Fibroblast of skin of scalp (primary cell): ENCODE data around the gene ANXA2.

Experiments used
- DNase-seq: peaks from one replicate; pipeline ENCODE4 v3.0.0-alpha.2; 2013

ANXA2 gene

GRCh38 chr15:60364612-60364924 lies 33.2 kb downstream of the ANXA2 start:
- no peak for DNase-seq

DNA sequence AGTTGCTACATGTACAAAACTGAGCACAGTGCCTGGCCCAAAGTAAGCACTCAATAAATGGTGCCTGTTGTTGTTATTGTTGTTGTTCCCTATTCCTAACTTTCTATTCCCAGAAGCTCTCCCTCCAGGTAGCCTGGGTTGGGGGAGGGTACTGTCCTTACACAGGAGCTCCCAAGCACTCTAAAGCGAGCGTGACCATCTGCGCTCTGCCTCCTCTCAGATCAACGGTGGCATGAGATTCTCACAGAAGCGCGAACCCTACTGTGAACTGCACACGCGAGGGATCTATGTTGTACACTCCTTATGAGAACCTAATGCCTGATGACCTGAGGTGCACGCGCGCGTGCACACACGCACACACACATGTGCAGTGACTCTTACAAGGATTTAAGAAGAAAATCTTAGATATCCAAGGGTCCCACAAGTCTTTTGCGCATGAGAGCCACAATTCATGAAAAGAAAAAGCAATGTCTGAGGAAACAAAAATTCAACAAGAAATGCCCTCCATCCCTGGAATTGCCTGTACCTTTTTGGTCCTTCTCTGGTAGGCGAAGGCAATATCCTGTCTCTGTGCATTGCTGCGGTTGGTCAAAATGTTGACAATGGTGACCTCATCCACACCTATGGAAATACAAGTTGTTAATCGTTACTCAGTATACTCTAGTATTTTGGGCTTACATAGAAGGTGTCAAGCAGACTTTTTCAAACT lies 33.7 kb downstream of the ANXA2 start:
- no peak for DNase-seq

GRCh38 chr15:60363087-60363549 lies 34.7 kb downstream of the ANXA2 start:
- DNase-seq = no peak

DNA sequence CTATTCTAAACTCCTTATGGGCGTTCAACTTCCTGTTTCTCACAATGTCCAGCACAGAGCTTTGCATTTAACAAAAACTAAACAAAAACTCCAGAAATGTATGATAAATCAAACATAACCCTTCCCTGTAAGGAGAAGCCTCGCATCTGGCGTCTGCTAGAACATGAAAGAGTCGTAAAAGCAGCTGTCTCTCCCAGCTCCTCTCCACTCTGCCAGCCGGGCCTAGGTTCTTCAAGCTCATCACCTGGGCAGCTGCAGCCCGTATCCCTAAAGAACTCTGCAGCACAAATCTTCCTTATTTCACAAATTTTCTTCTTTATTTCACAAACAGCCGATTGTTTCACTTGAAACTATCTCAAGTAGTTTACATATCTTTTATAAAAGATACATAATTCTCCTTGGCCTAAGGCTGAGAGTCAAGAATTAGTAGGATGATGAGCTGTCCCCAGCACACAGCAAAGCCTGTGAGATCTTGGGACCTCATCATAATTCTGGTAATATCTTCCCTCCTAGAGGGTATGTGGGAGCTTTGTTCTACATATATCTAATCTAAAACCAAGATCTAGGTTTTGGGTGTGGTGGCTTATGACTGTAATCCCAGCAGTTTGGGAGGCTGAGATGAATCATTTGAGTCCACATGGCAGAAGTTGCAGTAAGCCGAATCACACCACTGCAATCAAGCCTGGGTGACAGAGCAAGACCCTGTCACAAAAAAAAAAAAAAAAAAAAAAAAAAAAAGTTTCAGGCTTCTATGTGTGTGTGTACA lies 35.3 kb downstream of the ANXA2 start:
- DNase-seq = peak; percentile 83

DNA sequence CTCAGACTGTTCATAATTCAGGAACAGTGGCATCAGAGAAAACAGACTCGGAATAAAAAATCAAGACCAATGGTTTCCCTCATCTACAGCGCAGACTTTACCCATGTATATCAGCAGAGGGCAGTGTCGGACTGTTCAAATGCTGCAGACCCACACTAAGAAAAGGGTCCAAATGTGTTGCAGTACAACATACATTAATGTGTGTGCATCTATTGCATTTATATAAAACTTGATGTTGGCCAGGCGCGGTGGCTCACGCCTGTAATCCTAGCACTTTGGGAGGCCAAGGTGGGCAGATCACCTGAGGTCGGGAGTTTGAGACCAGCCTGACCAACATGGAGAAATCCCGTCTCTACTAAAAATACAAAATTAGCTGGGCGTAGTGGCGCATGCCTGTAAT lies 38.0 kb downstream of the ANXA2 start:
- peak; percentile 58 for DNase-seq

DNA sequence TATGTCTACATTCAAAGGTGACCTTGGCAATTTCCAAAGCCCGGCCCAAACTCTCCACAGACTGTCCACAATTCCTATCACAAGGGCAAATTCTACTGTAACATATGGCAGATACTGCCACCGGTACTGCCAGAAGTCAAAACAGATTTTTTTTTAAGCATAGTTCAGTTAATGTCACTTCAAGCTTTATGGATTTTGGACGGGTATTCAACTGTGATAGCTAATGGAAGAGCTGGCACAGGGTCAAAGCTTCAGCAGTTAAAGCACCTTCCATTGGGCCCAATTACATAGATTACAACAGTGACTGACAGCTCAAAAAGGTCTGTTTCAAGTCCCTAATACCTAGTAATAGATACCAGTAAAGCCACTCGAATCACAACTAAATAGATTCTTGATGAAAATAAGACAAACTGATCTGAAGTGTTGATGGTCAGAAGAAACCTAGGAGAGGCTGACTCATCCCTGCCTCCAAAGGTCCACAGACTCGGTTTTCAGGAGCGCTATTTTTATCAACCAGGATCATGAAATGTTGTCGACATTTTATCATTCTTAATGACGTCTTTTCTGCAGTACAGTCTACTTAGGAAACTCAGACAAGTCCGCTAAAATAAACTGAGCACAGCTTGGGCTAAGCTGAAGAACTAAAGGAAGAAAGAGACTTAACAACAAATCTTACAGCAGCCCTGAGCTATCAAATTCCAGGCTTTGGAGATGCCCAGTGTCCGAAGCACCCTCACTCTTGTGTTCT lies 38.7 kb downstream of the ANXA2 start:
- DNase-seq = peak; percentile 58

- DNase-seq = no peak
These were observed 41.0 kb downstream of the ANXA2 start for GRCh38 chr15:60356832-60357231.

- DNase-seq = no peak
These were observed 42.5 kb downstream of the ANXA2 start for GRCh38 chr15:60355148-60355857.

GRCh38 chr15:60353245-60353920 lies 44.4 kb downstream of the ANXA2 start:
- DNase-seq = peak; percentile 85

- DNase-seq = no peak
These were observed 45.3 kb downstream of the ANXA2 start for GRCh38 chr15:60352525-60352924.

GRCh38 chr15:60351066-60351465 lies 46.7 kb downstream of the ANXA2 start:
- no peak for DNase-seq

DNA sequence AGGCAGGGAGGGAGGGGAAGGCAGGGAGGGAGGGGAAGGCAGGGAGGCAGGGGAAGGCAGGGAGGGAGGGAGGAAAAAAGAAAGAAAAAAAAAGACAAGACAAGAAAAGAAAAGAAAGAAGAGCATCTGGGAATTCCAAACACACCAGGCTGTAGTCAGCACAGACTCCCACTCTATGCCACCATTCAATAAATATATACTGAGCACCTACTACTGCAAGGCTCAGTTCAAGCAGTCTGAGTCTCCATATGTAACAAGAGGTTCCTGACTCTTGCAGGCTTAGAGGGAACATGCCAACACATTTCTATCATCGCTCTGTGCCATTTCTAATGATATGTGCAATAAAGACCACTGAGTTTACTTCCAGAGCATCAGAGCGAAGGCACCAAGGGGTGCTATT lies 47.7 kb downstream of the ANXA2 start:
- DNase-seq = no peak

- DNase-seq = no peak
These were observed 48.2 kb downstream of the ANXA2 start for GRCh38 chr15:60349589-60349988.

GRCh38 chr15:60347480-60348049 lies 50.2 kb downstream of the ANXA2 start:
- no peak for DNase-seq

DNA sequence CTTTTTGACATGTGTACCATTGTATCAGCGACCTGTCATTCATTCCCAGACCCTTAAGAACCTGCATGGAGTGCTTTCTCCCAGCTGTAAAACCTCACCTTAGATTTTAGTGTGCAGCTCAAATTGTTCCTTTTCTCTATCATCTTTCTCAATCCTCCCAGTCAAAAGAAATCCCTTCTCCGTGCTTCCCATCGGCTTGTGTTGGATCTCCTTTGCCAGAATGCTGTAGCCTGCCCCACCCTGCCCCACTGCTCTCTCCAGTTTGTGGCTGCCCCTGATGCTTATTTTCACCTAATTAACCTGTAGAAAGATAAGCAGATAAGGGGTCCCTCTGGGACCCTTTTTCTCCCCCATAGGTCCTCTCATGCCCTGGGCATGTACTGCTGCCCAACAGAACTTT lies 51.1 kb downstream of the ANXA2 start:
- DNase-seq = no peak

DNA sequence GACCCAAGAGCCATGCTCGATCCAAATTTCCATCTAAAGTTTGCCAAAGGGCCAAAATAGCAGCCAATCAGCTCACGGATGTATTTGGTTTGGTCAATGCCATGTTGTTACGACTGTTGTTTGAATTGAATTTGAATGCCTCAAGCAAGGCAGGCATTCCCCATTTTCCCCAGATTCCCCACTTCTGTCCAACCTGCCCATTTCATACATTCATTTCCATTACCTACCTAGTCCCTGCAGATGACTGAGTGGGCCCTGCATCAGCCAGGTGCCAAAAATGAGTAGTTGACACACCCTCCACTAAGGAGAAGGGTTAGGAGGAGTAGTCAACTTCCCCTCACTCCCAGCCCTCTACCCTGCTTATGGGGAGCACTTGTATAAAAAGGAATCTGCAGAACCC lies 51.7 kb downstream of the ANXA2 start:
- DNase-seq = no peak

DNA sequence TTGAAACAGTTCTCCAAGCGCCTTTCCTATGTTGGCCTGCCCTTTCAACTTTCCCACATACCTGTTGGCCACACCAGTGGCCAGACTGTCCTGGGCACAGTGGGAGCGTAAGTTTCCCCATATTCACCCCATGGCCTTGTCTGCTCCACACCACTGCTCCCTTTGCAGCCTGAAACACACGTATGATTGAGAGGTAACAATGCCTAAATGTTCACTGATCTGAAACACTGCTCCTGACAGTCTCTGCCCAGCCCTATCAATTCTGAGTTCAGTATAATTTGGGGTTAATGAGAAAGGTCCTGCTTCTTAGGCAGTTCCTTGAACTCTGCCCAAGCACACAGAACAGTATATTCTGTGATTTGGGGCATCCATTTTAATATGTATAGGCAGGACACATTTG lies 52.2 kb downstream of the ANXA2 start:
- no peak for DNase-seq

DNA sequence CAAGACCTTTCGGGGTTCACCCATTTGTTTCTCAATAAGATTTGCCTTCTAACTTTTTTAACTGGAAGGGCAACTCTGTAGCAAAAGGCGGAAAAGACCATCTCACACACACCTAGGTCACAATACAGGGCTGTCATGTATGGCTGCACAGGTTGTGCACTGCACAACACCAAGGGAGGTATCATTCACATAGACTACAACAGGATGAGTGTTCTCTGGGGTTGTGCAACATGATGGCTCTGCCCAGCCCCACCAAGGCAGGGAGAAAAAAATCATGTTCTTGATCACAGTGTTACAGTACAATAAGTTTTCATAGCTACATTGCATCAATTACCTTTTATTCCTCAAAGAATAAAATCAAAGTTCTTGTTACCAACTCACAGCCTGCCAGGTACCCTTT lies 52.8 kb downstream of the ANXA2 start:
- DNase-seq = no peak

- no peak for DNase-seq
These were observed 53.3 kb downstream of the ANXA2 start for GRCh38 chr15:60344461-60344860.

GRCh38 chr15:60343221-60343970 lies 54.4 kb downstream of the ANXA2 start:
- DNase-seq = peak; percentile 54
